Measurements from ENCODE around the gene COA8.

GRCh38 chr14:103606963-103607668 lies 44.4 kb downstream of the COA8 start:
- TF ChIP-seq TAF1 (IDR thresholded peaks at IDR 0.05; ENCODE audit: low read depth) (no peak), CTCF (IDR thresholded peaks at IDR 0.05; ENCODE audit: poor library complexity, severe bottlenecking) (peak; percentile 41), EP300 (conservative IDR thresholded peaks at IDR 0.05; ENCODE audit: poor library complexity, severe bottlenecking) (no peak), EZH2 (IDR thresholded peaks at IDR 0.05; ENCODE audit: borderline replicate concordance, insufficient read depth, low read length, poor library complexity, severe bottlenecking) (no peak), REST (IDR thresholded peaks at IDR 0.05; ENCODE audit: borderline replicate concordance) (no peak), MXI1 (conservative IDR thresholded peaks at IDR 0.05; ENCODE audit: poor library complexity, severe bottlenecking) (peak; percentile 26), RAD21 (conservative IDR thresholded peaks at IDR 0.05) (peak; percentile 11), POLR2AphosphoS5 (IDR thresholded peaks at IDR 0.05) (no peak), SMC3 (conservative IDR thresholded peaks at IDR 0.05; ENCODE audit: poor library complexity) (peak; percentile 12)
